CD14-positive monocyte (primary cell): Measurements from ENCODE around the gene ZBTB7C. TPM values are rescaled to one million over a fixed set of nuclear protein-coding genes. Genes with fewer than 3 reads are reported as not detected.

Experiments
- DNase-seq, 3 donors: peaks; one replicate each; pipeline ENCODE4 v3.0.0-alpha.2; 2011 to 2022
- H2AFZ ChIP-seq: 2 replicates; pipeline ENCODE4 v1.6.0; 2012; ENCODE audit warnings: mild to moderate bottlenecking, low read depth, low read length, inconsistent platforms; ENCODE audit not compliant: insufficient read depth, poor library complexity, severe bottlenecking
- H3K27ac ChIP-seq, 2 donors: 1 replicate in 1 of 2; 2 replicates in 1 of 2; pipeline ENCODE4 v1.5.1; 2012 to 2013; ENCODE audit warnings: low read length in 2 of 2, control low read depth in 1 of 2, inconsistent platforms in 1 of 2, low read depth in 1 of 2, mild to moderate bottlenecking in 1 of 2
- H3K27me3 ChIP-seq, 2 donors: one replicate each; pipeline versions ENCODE4 v1.6.0 to v1.6.1; 2011 to 2013; ENCODE audit warnings: low read length in 2 of 2; ENCODE audit not compliant: control insufficient read depth in 2 of 2, insufficient read depth in 2 of 2
- H3K36me3 ChIP-seq, 2 donors: replicated peaks in 1 of 2; 1 replicate in 1 of 2; 2 replicates in 1 of 2; pipeline versions ENCODE4 v1.5.1 to v1.6.1; 2012 to 2013; ENCODE audit warnings: low read length in 2 of 2, control low read depth in 1 of 2, inconsistent platforms in 1 of 2, mild to moderate bottlenecking in 1 of 2; ENCODE audit not compliant: insufficient read depth in 2 of 2, control insufficient read depth in 1 of 2
- H3K4me1 ChIP-seq, 2 donors: 1 replicate in 1 of 2; 2 replicates in 1 of 2; pipeline versions ENCODE4 v1.5.1 to v1.6.1; 2012 to 2013; ENCODE audit warnings: low read length in 2 of 2, control low read depth in 1 of 2, inconsistent platforms in 1 of 2, mild to moderate bottlenecking in 1 of 2, moderate library complexity in 1 of 2; ENCODE audit not compliant: insufficient read depth in 2 of 2, control insufficient read depth in 1 of 2
- H3K4me2 ChIP-seq: replicated peaks from 2 replicates; pipeline ENCODE3; 2012; ENCODE audit warnings: low read length, moderate library complexity, mild to moderate bottlenecking; ENCODE audit not compliant: poor library complexity, severe bottlenecking; ENCODE audit errors: extremely low read depth
- H3K4me3 ChIP-seq, 3 experiments: fragments of 200-600 bp in 1 of 3; sonication (generic) in 1 of 3; replicated peaks in 1 of 3; 1 replicate in 2 of 3; 2 replicates in 1 of 3; pipeline ENCODE4 v1.5.1; 2011 to 2013; ENCODE audit warnings: low read length in 3 of 3, mild to moderate bottlenecking in 3 of 3, control low read depth in 2 of 3, low read depth in 2 of 3, inconsistent platforms in 1 of 3, moderate library complexity in 1 of 3
- H3K79me2 ChIP-seq: 2 replicates; pipeline ENCODE4 v1.6.0; 2012; ENCODE audit warnings: mild to moderate bottlenecking, control low read depth, inconsistent platforms, low read length, moderate library complexity; ENCODE audit not compliant: insufficient read depth
- H3K9ac ChIP-seq: 2 replicates; pipeline ENCODE4 v1.6.0; 2017; ENCODE audit warnings: low read length, mild to moderate bottlenecking; ENCODE audit not compliant: insufficient read depth, poor library complexity, severe bottlenecking
- H3K9me3 ChIP-seq, 2 donors: replicated peaks in 1 of 2; 1 replicate in 1 of 2; 2 replicates in 1 of 2; pipeline versions ENCODE4 v1.5.1 to v1.6.1; 2012 to 2013; ENCODE audit warnings: low read length in 2 of 2, control low read depth in 1 of 2; ENCODE audit not compliant: control insufficient read depth in 1 of 2, insufficient read depth in 1 of 2
- H4K20me1 ChIP-seq: 2 replicates; pipeline ENCODE4 v1.6.0; 2012; ENCODE audit warnings: mild to moderate bottlenecking, low read length, control low read depth, moderate library complexity; ENCODE audit not compliant: insufficient read depth
- H3K27ac Mint-ChIP-seq, 7 donors: one replicate each; pipeline ENCODE4 v1.8.0; 2020; ENCODE audit warnings: mild to moderate bottlenecking in 7 of 7, mixed read lengths in 7 of 7, moderate library complexity in 6 of 7, inconsistent platforms in 2 of 7
- H3K27me3 Mint-ChIP-seq, 3 donors: one replicate each; pipeline ENCODE4 v1.8.0; 2021 to 2022; ENCODE audit warnings: low read depth in 3 of 3, mild to moderate bottlenecking in 3 of 3, mixed read lengths in 3 of 3, moderate library complexity in 3 of 3, inconsistent platforms in 1 of 3
- H3K36me3 Mint-ChIP-seq, 2 donors: one replicate each; pipeline ENCODE4 v1.8.0; 2020; ENCODE audit warnings: mixed read lengths in 2 of 2, inconsistent platforms in 1 of 2, mild to moderate bottlenecking in 1 of 2
- H3K4me1 Mint-ChIP-seq: one replicate; pipeline ENCODE4 v1.8.0; 2020; ENCODE audit warnings: mild to moderate bottlenecking, mixed read lengths
- H3K4me3 Mint-ChIP-seq, 2 donors: one replicate each; pipeline ENCODE4 v1.8.0; 2020; ENCODE audit warnings: mild to moderate bottlenecking in 2 of 2, mixed read lengths in 2 of 2, moderate library complexity in 1 of 2
- H3K9me3 Mint-ChIP-seq, 7 donors: one replicate each; pipeline ENCODE4 v1.8.0; 2020 to 2022; ENCODE audit warnings: mixed read lengths in 7 of 7, mild to moderate bottlenecking in 6 of 7, moderate library complexity in 6 of 7, inconsistent platforms in 2 of 7
- CTCF ChIP-seq: fragments of 200-600 bp; IDR thresholded peaks from one replicate; pipeline ENCODE4 v1.8.0; 2022; ENCODE audit warnings: antibody characterized with exemption, mild to moderate bottlenecking
- WGBS: methylation state at CpG from one replicate; pipeline ENCODE4 v1.1.5; 2013; ENCODE audit warnings: missing lambda C conversion rate; ENCODE audit not compliant: insufficient coverage; 5-methylcytosine and 5-hydroxymethylcytosine counted together
- intact Hi-C, 2 donors: fragments of 100-400 bp; cut with micrococcal nuclease; formaldehyde crosslinking; loops; one replicate each; pipeline versions ENCODE4 v1.15.0 to v1.15.1; 2023
- polyA plus RNA-seq, 3 donors: library from polyadenylated mRNA; depleted of rRNA in 1 of 3; unstranded in 2 of 3; stranded (reverse) in 1 of 3; fragments of 300-500 nt in 2 of 3; fragments of >200 nt in 1 of 3; fragmentation: Illumina TruSeq in 2 of 3; gene quantifications; 1 replicate in 2 of 3; 2 replicates in 1 of 3; pipeline ENCODE4 v1.2.3, GENCODE V29; 2012 to 2021

The ZBTB7C gene
- polyA plus RNA-seq, 3 donors: 0.03 to 0.09 TPM; not detected in 1

GRCh38 chr18:48254077-48254602, 155.0 kb downstream of the ZBTB7C start:
- no peaks in the 10 kb centered on the region for H3K36me3 ChIP-seq
- Mint-ChIP-seq H3K9me3 (peaks cover 1 to 10% (median 7%) of the 10 kb centered on the region in 7 donors), H3K27me3 (peaks cover 7 to 17% (median 7%) of the 10 kb centered on the region in 3 donors), H3K36me3 (no peaks in the 10 kb centered on the region), H3K4me3 (no peak overlapping the region), H3K27ac (no peak overlapping the region), H3K4me1 (no peaks in the 10 kb centered on the region)
- no peaks in the 10 kb centered on the region for H3K79me2 ChIP-seq
- intact Hi-C loops: no loop called here
- H2AFZ ChIP-seq: no peak overlapping the region
- no peaks in the 10 kb centered on the region for H3K4me1 ChIP-seq
- H4K20me1 ChIP-seq: no peaks in the 10 kb centered on the region
- peaks cover 0 to 6% of the 10 kb centered on the region in 2 donors for H3K27me3 ChIP-seq
- H3K4me3 ChIP-seq: no peak overlapping the region
- H3K9me3 ChIP-seq: no peaks in the 10 kb centered on the region
- H3K27ac ChIP-seq: no peak overlapping the region
- H3K9ac ChIP-seq: no peak overlapping the region
- WGBS: 90% methylated on average over 6 of the region's 10 CpGs
- TF ChIP-seq CTCF: no peak
- H3K4me2 ChIP-seq: no peak overlapping the region
- DNase-seq: no peak

GRCh38 chr18:48252525-48252924, 156.7 kb downstream of the ZBTB7C start:
- Histone ChIP-seq H3K4me2 (no peak overlapping the region), H2AFZ (no peak overlapping the region), H3K27me3 (peaks cover 0 to 6% of the 10 kb centered on the region in 2 donors), H3K79me2 (no peaks in the 10 kb centered on the region), H4K20me1 (no peaks in the 10 kb centered on the region), H3K4me1 (no peaks in the 10 kb centered on the region), H3K9ac (no peak overlapping the region), H3K36me3 (no peaks in the 10 kb centered on the region), H3K4me3 (no peak overlapping the region), H3K9me3 (no peaks in the 10 kb centered on the region), H3K27ac (no peak overlapping the region)
- Mint-ChIP-seq H3K27ac (no peak overlapping the region), H3K9me3 (peaks cover 1 to 12% (median 7%) of the 10 kb centered on the region in 7 donors), H3K36me3 (no peaks in the 10 kb centered on the region), H3K27me3 (peaks cover 4 to 14% (median 10%) of the 10 kb centered on the region in 3 donors), H3K4me1 (no peaks in the 10 kb centered on the region), H3K4me3 (no peak overlapping the region)
- no peak for DNase-seq
- no peak for TF ChIP-seq CTCF
- intact Hi-C loops: no loop called here
- no CpG with 5 or more reads among the region's 3 CpGs for WGBS
